ENCODE data around the gene NMRK1.

The NMRK1 gene

DNA sequence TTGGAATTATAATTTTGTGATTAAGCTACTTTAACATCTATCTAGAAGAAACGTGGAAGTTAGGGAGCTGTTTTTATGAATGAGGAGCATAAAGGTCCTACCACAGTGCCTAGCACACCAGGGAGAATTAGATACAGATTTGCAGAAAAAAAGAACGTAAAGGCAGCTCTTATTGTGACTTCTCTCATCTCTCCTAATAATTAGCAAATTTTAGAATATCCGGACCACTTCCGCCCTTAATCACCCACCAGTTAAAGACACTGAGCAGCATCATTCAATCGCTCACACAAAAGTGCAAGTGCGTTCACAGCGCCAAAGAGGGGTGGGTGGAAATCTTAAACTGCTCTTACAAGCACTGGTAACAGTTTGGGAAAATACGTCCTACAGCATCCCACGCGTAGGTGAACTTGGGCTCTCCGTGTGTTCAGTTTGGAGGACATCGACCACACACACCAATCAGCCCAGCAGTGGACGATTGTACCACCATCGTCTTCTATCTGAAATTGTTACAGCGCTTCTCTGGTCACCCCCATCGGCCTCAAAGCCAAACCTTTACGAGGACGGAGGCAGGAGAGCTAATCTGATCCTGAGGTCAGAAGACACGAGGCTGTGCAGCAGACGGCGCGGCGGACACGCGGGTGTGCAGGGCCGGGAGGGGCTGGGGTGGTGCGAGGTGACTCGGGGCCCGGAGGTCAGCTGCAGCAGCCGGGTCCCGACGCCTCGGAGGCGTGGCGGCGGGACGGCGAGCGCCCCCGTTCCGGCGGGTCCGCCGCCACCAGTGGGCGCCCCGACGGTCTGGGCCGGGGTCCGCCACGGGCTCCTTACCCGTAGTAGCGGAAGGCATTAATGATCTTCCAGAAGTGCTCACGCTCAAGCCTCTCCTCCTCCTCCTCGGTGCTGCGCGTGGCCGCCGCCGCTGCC, 60.5 kb downstream of the NMRK1 start:
- no peaks in the 10 kb centered on the region for H3K36me3 ChIP-seq (ENCODE audit: control insufficient read depth, insufficient read depth, low read length)
- peak overlapping the region; percentile 85 for H3K9ac ChIP-seq (ENCODE audit: low read length)
- peak overlapping the region; percentile 86 for H3K4me3 ChIP-seq (ENCODE audit: low read depth, low read length)
- H3K27ac ChIP-seq (ENCODE audit: low read depth, low read length): peak overlapping the region; percentile 72; the same call in 1 of the 2 replicates
- H3K9me3 ChIP-seq (ENCODE audit: control insufficient read depth, insufficient read depth, low read depth, low read length): no peaks in the 10 kb centered on the region
- 0 out of 2 replicates have a peak, but pooled peaks cover 7% of the 10 kb centered on the region for H3K4me1 ChIP-seq (ENCODE audit: control insufficient read depth, insufficient read depth, low read length)
- H3K27me3 ChIP-seq (ENCODE audit: control insufficient read depth, insufficient read depth, low read length): no peaks in the 10 kb centered on the region

- Histone ChIP-seq H3K27me3 (ENCODE audit: control insufficient read depth, insufficient read depth, low read length) (no peaks in the 10 kb centered on the region), H3K9me3 (ENCODE audit: control insufficient read depth, insufficient read depth, low read depth, low read length) (no peaks in the 10 kb centered on the region), H3K4me1 (ENCODE audit: control insufficient read depth, insufficient read depth, low read length) (0 out of 2 replicates have a peak, but pooled peaks cover 7% of the 10 kb centered on the region), H3K9ac (ENCODE audit: low read length) (no peak overlapping the region), H3K27ac (ENCODE audit: low read depth, low read length) (no peak overlapping the region), H3K36me3 (ENCODE audit: control insufficient read depth, insufficient read depth, low read length) (no peaks in the 10 kb centered on the region), H3K4me3 (ENCODE audit: low read depth, low read length) (no peak overlapping the region)
Measured at GRCh38 chr9:75023846-75024245, 64.1 kb downstream of the NMRK1 start.

DNA sequence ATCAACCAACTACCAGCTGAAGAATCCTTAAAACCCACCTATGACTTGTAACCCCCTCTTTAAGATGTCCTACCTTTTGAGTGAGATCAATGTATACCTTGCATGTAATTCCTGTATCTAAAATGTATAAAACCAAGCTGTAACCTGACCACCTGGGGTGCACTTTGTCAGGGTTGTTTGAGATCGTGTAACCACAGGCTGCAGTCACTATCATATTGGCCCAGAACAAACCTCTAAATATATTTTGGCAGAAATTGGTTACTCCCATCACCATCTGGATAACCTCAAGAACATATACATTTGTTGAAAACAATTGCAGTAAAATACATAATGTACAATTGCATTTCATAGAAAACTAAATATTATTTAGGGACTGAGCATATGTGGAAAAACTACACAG, 68.3 kb downstream of the NMRK1 start:
- no peaks in the 10 kb centered on the region for H3K9me3 ChIP-seq (ENCODE audit: control insufficient read depth, insufficient read depth, low read depth, low read length)
- no peaks in the 10 kb centered on the region for H3K27me3 ChIP-seq (ENCODE audit: control insufficient read depth, insufficient read depth, low read length)
- no peaks in the 10 kb centered on the region for H3K4me1 ChIP-seq (ENCODE audit: control insufficient read depth, insufficient read depth, low read length)
- H3K4me3 ChIP-seq (ENCODE audit: low read depth, low read length): no peak overlapping the region
- no peak overlapping the region for H3K27ac ChIP-seq (ENCODE audit: low read depth, low read length)
- peaks cover 5% of the 10 kb centered on the region for H3K36me3 ChIP-seq (ENCODE audit: control insufficient read depth, insufficient read depth, low read length)
- H3K9ac ChIP-seq (ENCODE audit: low read length): no peak overlapping the region

GRCh38 chr9:75019022-75019421, 68.9 kb downstream of the NMRK1 start:
- no peak overlapping the region for H3K27ac ChIP-seq (ENCODE audit: low read depth, low read length)
- no peaks in the 10 kb centered on the region for H3K27me3 ChIP-seq (ENCODE audit: control insufficient read depth, insufficient read depth, low read length)
- no peaks in the 10 kb centered on the region for H3K9me3 ChIP-seq (ENCODE audit: control insufficient read depth, insufficient read depth, low read depth, low read length)
- no peaks in the 10 kb centered on the region for H3K4me1 ChIP-seq (ENCODE audit: control insufficient read depth, insufficient read depth, low read length)
- H3K4me3 ChIP-seq (ENCODE audit: low read depth, low read length): no peak overlapping the region
- no peak overlapping the region for H3K9ac ChIP-seq (ENCODE audit: low read length)
- peaks cover 5% of the 10 kb centered on the region for H3K36me3 ChIP-seq (ENCODE audit: control insufficient read depth, insufficient read depth, low read length)

GRCh38 chr9:75017378-75017777, 70.6 kb downstream of the NMRK1 start:
- H3K4me3 ChIP-seq (ENCODE audit: low read depth, low read length): no peak overlapping the region
- no peak overlapping the region for H3K9ac ChIP-seq (ENCODE audit: low read length)
- peaks cover 10% of the 10 kb centered on the region for H3K36me3 ChIP-seq (ENCODE audit: control insufficient read depth, insufficient read depth, low read length)
- H3K9me3 ChIP-seq (ENCODE audit: control insufficient read depth, insufficient read depth, low read depth, low read length): no peaks in the 10 kb centered on the region
- no peaks in the 10 kb centered on the region for H3K4me1 ChIP-seq (ENCODE audit: control insufficient read depth, insufficient read depth, low read length)
- no peaks in the 10 kb centered on the region for H3K27me3 ChIP-seq (ENCODE audit: control insufficient read depth, insufficient read depth, low read length)
- no peak overlapping the region for H3K27ac ChIP-seq (ENCODE audit: low read depth, low read length)

GRCh38 chr9:75013735-75014134, 74.2 kb downstream of the NMRK1 start:
- Histone ChIP-seq H3K9me3 (ENCODE audit: control insufficient read depth, insufficient read depth, low read depth, low read length) (no peaks in the 10 kb centered on the region), H3K4me1 (ENCODE audit: control insufficient read depth, insufficient read depth, low read length) (no peaks in the 10 kb centered on the region), H3K27ac (ENCODE audit: low read depth, low read length) (no peak overlapping the region), H3K4me3 (ENCODE audit: low read depth, low read length) (no peak overlapping the region), H3K36me3 (ENCODE audit: control insufficient read depth, insufficient read depth, low read length) (peaks cover 19% of the 10 kb centered on the region), H3K27me3 (ENCODE audit: control insufficient read depth, insufficient read depth, low read length) (no peaks in the 10 kb centered on the region), H3K9ac (ENCODE audit: low read length) (no peak overlapping the region)
